ENCODE measurements around the gene RAB24.

Gene RAB24

DNA sequence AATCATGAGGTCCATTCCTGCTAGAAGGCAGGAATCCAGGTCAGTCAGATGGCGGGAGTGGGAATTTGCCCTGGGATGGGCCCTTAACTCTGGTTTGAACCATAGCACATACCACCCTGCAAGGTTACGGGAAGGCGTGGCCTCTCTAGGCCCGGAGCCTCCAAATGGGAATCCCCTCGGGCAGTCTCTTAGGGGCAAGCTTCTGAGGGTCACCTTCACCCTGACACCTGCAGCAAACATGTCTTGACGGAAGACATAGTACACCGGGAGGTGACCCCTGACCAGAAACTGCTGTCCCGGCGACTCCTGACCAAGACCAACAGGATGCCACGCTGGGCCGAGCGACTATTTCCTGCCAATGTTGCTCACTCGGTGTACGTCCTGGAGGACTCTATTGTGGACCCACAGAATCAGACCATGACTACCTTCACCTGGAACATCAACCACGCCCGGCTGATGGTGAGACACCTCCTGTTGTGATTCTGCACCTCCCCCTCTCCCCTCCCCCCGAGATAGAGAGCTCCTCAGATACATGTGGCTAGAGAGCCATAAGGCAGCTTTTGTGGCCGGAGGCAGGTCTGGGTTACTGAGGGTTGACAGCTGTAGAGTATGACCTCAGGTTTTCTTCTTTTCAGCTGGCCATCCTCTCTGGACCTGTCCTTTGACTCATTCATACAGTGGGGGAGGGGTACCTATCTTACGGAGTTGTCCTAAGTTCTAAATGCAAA is 1.0 kb upstream of the RAB24 start:
- peak overlapping the region; percentile 93 for H3K4me3 ChIP-seq (ENCODE audit: low read length)
- TF ChIP-seq CTCF (conservative IDR thresholded peaks at IDR 0.05; ENCODE audit: low read length) = no peak
- DNase-seq (ENCODE audit: low read depth) = peak; percentile 23

- no peak for TF ChIP-seq CTCF (conservative IDR thresholded peaks at IDR 0.05; ENCODE audit: low read length)
- DNase-seq (ENCODE audit: low read depth) = no peak
- peak overlapping the region; percentile 93 for H3K4me3 ChIP-seq (ENCODE audit: low read length)
Measured at GRCh38 chr5:177303925-177304391, 439 bp upstream of the RAB24 start.

DNA sequence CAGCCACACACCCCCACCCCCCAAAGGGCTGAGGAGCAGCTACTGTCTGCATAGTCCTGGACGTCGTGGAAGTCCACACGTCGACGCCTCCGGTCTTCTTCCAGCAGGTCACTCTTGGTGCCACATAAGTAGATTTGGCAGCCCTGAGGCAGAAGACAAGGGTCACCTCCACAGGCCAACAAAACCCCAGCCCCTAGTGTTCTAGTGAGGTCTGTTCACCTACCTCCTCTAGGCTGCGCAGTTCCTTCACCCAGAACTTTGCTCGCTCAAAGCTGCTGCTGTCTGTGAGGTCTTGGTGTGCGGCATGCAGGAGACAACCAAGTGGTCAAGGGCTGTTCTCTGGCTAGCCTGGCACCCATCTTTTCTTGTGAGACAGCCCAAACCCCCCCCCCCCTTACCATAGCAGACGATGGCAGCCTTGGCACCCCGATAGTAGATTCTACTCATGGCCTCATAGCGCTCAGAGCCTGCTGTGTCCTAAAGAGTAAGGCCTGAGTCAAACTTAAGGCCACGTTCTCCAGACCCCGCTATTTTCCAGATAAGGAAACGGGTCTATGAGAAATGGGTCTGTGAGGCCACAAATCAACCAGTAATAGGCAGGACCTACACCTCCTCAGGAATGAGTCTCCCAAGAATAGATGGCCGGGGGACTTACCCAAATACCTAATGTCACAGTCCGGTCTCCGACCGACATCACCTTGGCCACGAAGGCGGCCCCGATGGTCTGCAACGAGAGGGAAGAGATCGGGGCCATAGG is 987 bp downstream of the RAB24 start:
- peak overlapping the region; percentile 92 for H3K4me3 ChIP-seq (ENCODE audit: low read length)
- peak; percentile 32; the same call in 1 of the 2 replicates for TF ChIP-seq CTCF (conservative IDR thresholded peaks at IDR 0.05; ENCODE audit: low read length)
- peak; percentile 18 for DNase-seq (ENCODE audit: low read depth)

- TF ChIP-seq CTCF (conservative IDR thresholded peaks at IDR 0.05; ENCODE audit: low read length) = no peak
- H3K4me3 ChIP-seq (ENCODE audit: low read length) = peak overlapping the region; percentile 15; the same call in 1 of the 2 replicates
- no peak for DNase-seq (ENCODE audit: low read depth)
Measured at GRCh38 chr5:177301503-177302165, 1.9 kb downstream of the RAB24 start.

DNA sequence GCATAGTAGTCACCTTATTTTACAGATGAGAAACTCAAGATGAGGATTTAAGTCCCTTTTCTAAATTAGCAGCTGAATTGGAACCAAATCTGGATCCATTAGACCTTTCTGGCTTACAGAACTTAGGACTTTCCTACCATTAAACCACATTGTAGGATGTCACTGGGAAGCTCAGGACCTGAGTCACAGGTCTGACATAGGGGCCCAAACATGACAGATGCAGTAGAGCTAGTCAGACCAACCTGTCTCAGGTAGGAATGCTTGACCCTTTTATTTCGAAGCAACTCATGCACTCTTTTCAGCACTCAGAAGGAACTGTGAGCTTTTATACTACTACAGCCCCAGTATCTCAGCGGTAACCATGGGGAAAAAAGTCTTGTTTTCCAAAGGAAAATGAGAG is 2.6 kb downstream of the RAB24 start:
- no peak overlapping the region for H3K4me3 ChIP-seq (ENCODE audit: low read length)
- TF ChIP-seq CTCF (conservative IDR thresholded peaks at IDR 0.05; ENCODE audit: low read length) = no peak
- DNase-seq (ENCODE audit: low read depth) = no peak

- DNase-seq (ENCODE audit: low read depth) = peak; percentile 58
- TF ChIP-seq CTCF (conservative IDR thresholded peaks at IDR 0.05; ENCODE audit: low read length) = peak; percentile 25; the same call in 1 of the 2 replicates
- H3K4me3 ChIP-seq (ENCODE audit: low read length) = no peak overlapping the region; the same call in 1 of the 2 replicates
Measured at GRCh38 chr5:177300236-177300880, 3.2 kb downstream of the RAB24 start.
